IPS DF 6.9 (cell line): ENCODE measurements around the gene MICU1.
A peak's percentile ranks its signal among the peaks of the same experiment; 100 is the strongest.

Experiments used
- DNase-seq: peaks from one replicate; pipeline ENCODE4 v3.0.0-alpha.2; 2013; ENCODE audit warnings: low read depth, low spot score
- H3K27ac ChIP-seq: one replicate; pipeline ENCODE4 v1.5.1; 2013; ENCODE audit warnings: low read length, control low read depth
- H3K27me3 ChIP-seq: 2 replicates; pipeline ENCODE4 v1.6.1; 2013; ENCODE audit warnings: mild to moderate bottlenecking, low read length; ENCODE audit not compliant: control insufficient read depth, insufficient read depth
- H3K36me3 ChIP-seq: 2 replicates; pipeline ENCODE4 v1.6.1; 2013; ENCODE audit warnings: low read length; ENCODE audit not compliant: control insufficient read depth, insufficient read depth
- H3K4me1 ChIP-seq: 2 replicates; pipeline ENCODE4 v1.6.1; 2013; ENCODE audit warnings: low read length; ENCODE audit not compliant: control insufficient read depth, insufficient read depth
- H3K4me3 ChIP-seq: 2 replicates; pipeline ENCODE4 v1.5.1; 2013; ENCODE audit warnings: mild to moderate bottlenecking, low read length
- H3K9me3 ChIP-seq: 2 replicates; pipeline ENCODE4 v1.6.1; 2013; ENCODE audit warnings: low read length, inconsistent platforms; ENCODE audit not compliant: control insufficient read depth, insufficient read depth
- WGBS: extraction: QIAGEN DNeasy Blood & Tissue Kit; methylation state at CpG from one replicate; pipeline ENCODE4 v1.1.7; 2013; ENCODE audit warnings: mixed read lengths, missing lambda C conversion rate; ENCODE audit not compliant: insufficient read length, insufficient coverage; 5-methylcytosine and 5-hydroxymethylcytosine counted together

Gene MICU1

DNA sequence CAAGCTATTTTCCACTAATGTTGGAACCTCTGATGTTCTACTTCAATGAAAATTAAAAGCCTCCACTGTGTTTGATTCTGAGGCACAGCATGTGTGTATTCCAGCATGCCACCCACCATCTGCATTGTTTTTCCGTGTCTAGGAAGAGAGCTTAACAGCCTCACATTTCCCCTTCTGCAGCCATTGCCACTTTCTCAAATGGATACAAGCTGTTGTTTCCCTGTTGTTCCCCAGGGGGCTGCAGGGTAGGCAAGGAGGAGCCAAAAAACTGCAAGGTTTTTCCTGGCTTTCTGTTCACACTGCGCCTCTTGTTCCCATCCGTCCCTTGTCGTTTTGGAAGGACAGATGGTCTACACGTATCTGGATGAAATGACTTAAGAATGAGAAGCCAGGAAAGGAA, 198.9 kb downstream of the MICU1 start:
- Histone ChIP-seq H3K27ac (no peak overlapping the region), H3K36me3 (no peaks in the 10 kb centered on the region), H3K9me3 (no peaks in the 10 kb centered on the region), H3K4me1 (no peaks in the 10 kb centered on the region), H3K4me3 (no peak overlapping the region), H3K27me3 (no peaks in the 10 kb centered on the region)
- no CpG with 5 or more reads among the region's 5 CpGs for whole genome bisulfite sequencing
- peak; percentile 22 for DNase-seq

DNA sequence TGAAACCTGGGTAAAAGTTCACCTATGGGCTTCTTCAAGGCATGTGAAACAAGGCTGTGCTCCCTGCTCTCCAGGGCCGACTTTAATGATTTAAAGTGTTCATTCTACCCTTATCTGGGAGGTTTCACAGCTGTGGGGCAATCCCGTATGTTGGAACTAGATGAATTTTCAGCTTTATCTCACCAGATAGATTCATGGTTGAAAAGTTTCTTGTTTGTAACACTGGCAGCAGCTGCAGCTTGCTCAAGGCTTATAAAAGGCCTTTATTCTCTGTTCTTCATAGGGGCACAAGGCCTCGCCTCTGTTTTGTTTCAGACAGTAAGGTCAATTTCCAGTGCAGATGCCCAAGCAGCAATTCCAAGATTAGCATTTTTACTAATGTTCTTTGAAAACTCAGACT, 200.7 kb downstream of the MICU1 start:
- no peaks in the 10 kb centered on the region for H3K27me3 ChIP-seq

DNA sequence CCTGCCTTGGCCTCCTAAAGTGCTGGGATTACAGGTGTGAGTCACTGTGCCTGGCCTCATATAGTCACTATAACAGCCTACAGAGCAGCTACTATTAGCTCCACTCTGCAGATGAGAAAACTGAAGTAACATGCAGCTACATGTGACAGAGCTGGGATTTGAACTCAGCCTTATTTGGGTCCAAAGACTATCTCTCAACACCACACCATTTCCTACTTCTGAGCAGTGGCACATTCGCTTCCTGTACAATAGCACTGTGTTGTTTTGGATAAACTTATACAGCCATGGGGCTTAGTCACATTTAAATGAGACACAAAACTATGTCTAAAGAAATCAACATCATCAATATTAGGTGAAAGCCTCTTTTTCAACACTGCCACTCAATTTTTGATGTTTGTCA, 201.3 kb downstream of the MICU1 start:
- no peaks in the 10 kb centered on the region for H3K36me3 ChIP-seq
- H3K27ac ChIP-seq, result no peak overlapping the region
- no peaks in the 10 kb centered on the region for H3K27me3 ChIP-seq
- peaks cover 1% of the 10 kb centered on the region; the same call in 1 of the 2 replicates for H3K4me1 ChIP-seq
- WGBS, result no CpG with 5 or more reads among the region's 1 CpG
- no peak for DNase-seq
- H3K4me3 ChIP-seq, result no peak overlapping the region
- no peaks in the 10 kb centered on the region for H3K9me3 ChIP-seq

More for the DNA sequence above, 200.7 kb downstream of the MICU1 start:
- H3K9me3 ChIP-seq, result no peaks in the 10 kb centered on the region
- no peak overlapping the region for H3K27ac ChIP-seq
- H3K4me1 ChIP-seq, result peaks cover 1% of the 10 kb centered on the region; the same call in 1 of the 2 replicates
- H3K4me3 ChIP-seq, result no peak overlapping the region
- WGBS, result no CpG with 5 or more reads among the region's 3 CpGs
- DNase-seq, result no peak
- H3K36me3 ChIP-seq, result no peaks in the 10 kb centered on the region

DNA sequence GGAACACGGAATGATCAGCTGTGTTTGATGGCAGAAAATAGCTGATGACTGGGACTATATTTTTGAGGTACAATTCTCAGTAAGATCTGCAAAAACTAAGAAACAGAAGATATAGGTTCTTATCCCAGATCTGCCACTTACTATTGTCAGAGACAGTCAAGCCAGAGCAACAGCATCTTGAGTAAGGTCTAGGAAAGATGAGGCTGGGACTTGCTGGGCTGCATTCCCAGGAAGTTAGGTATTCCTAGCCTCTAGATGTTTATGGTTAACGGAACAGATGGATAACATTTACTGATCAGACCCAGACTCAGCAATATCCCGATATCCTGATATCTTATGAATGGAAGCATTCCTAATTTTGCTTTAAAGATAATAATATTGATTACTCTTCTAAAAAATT, 202.5 kb downstream of the MICU1 start:
- Histone ChIP-seq H3K9me3 (no peaks in the 10 kb centered on the region), H3K4me1 (peaks cover 1% of the 10 kb centered on the region; the same call in 1 of the 2 replicates), H3K36me3 (no peaks in the 10 kb centered on the region), H3K27ac (no peak overlapping the region), H3K27me3 (no peaks in the 10 kb centered on the region), H3K4me3 (no peak overlapping the region)
- no CpG with 5 or more reads among the region's 3 CpGs for WGBS
- DNase-seq, result no peak

DNA sequence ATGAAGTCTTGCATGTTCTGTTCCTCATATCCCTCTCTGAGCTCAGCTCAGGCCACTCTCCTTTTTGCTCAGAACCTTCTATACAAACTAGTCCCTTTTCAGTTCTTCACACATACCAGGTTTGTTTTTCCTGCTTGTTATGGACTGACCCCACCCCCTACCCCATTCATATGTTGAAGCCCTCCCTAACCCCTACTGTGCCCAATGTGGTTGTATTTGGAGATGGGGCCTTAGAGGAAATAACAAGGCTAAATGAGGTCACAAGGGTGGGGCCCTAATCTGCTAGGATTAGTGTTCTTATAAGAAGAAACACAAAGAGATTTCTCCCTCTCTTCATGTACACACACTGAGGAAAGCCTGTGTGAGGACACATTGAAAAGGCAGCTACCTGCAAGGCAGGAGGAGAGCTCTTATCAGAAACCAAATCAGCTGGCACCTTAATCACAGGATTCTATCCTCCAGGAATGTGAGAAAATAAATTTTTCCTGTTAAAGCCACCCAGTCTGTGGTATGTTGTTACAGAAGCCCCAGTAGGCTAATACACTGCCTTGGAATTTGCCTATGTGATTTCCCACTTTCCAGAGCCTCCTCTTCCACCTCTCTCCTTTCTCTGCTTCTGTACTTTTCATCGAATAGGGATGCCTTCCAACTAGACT, 203.9 kb downstream of the MICU1 start:
- no peaks in the 10 kb centered on the region for H3K27me3 ChIP-seq
- DNase-seq, result peak; percentile 29
- H3K36me3 ChIP-seq, result no peaks in the 10 kb centered on the region
- H3K4me3 ChIP-seq, result no peak overlapping the region
- peaks cover 1% of the 10 kb centered on the region; the same call in 1 of the 2 replicates for H3K4me1 ChIP-seq
- no CpG with 5 or more reads among the region's 1 CpG for WGBS
- H3K27ac ChIP-seq, result no peak overlapping the region
- no peaks in the 10 kb centered on the region for H3K9me3 ChIP-seq

DNA sequence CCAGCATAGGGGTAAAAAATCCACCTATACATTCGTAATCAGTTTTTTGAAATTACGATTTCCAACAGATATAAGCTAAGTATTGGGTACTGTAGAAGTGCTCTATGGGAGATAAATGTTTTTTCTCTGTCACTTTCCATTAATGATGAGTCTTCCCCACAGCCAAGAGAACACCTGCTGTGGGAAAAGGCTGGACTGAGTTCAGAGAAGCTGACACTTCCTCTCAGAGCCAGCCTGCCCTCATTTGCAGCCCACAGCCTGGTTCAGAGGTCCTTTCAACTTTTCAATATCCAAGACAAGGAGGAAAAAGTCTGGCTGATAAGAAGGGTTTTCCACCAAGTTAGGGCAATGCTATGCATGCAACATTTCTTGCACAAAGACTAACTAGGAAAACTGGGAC, 206.6 kb downstream of the MICU1 start:
- WGBS, result no CpG with 5 or more reads among the region's 2 CpGs
- Histone ChIP-seq H3K4me1 (peaks cover 1% of the 10 kb centered on the region; the same call in 1 of the 2 replicates), H3K36me3 (no peaks in the 10 kb centered on the region), H3K9me3 (no peaks in the 10 kb centered on the region), H3K27ac (no peak overlapping the region), H3K4me3 (no peak overlapping the region), H3K27me3 (no peaks in the 10 kb centered on the region)
- DNase-seq, result no peak

DNA sequence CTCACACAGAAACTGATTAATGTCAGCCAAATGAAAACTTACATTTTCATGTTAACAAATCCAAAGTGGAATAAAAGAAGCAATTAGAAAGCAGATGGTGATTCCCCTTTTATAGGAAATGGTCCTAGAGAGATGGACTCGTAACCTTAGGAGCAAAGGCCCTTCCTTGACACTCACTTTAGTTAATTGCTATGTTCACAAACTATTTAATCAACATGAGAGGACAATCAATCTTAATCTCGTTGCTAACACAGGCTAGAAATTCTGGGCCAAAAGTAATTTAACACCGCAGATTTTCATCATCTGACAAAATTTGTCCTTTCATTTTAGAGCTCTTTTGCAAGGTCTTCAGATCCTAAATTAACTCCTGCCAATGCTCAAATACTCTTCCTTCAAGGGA, 207.2 kb downstream of the MICU1 start:
- DNase-seq, result no peak
- H3K9me3 ChIP-seq, result no peaks in the 10 kb centered on the region
- no peak overlapping the region for H3K27ac ChIP-seq
- H3K4me1 ChIP-seq, result peaks cover 1% of the 10 kb centered on the region; the same call in 1 of the 2 replicates
- no CpG with 5 or more reads among the region's 3 CpGs for WGBS
- no peaks in the 10 kb centered on the region for H3K36me3 ChIP-seq
- no peaks in the 10 kb centered on the region for H3K27me3 ChIP-seq
- H3K4me3 ChIP-seq, result no peak overlapping the region

DNA sequence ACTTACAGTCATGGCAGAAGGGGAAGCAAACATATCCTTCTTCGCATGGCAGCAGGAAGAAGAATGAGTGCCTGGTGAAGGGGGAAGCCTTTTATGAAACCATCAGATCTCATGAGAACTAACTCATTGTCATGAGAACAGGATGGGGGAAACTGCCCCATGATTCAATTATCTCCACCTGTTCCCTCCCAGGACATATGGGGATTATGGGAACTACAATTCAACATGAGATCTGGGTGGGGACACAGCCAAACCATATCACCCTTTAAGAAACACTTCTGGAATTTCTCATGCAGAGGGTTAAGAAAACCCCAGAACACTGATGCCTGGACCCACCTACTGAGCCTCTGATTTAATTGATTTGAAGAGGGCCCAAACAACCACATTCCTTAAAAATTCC, 207.9 kb downstream of the MICU1 start:
- peaks cover 1% of the 10 kb centered on the region; the same call in 1 of the 2 replicates for H3K4me1 ChIP-seq
- H3K36me3 ChIP-seq, result no peaks in the 10 kb centered on the region
- no peak overlapping the region for H3K27ac ChIP-seq
- DNase-seq, result no peak
- no peaks in the 10 kb centered on the region for H3K27me3 ChIP-seq
- H3K4me3 ChIP-seq, result no peak overlapping the region
- WGBS, result no CpG with 5 or more reads among the region's 1 CpG
- H3K9me3 ChIP-seq, result peaks cover 2% of the 10 kb centered on the region; the same call in 1 of the 2 replicates

DNA sequence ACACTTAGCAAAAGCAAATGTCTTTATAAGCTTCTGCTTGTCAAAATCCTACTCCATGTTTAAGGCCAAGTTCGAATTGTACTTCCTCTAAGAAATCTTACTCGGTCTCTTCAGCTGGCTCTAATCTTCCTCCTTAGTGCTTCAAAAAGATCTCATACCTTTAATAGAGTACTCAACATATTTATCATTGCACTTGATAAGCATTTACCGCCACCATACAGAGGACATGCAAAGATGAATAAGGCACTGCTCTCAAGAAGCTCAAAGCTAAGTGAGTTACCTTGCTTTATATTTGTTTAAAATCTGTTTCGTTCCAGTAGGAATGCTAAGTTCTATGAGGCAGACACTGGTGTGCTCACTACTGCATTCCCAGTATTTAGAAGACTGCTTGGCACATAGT, 209.2 kb downstream of the MICU1 start:
- Histone ChIP-seq H3K27me3 (no peaks in the 10 kb centered on the region), H3K27ac (no peak overlapping the region), H3K9me3 (peaks cover 2% of the 10 kb centered on the region; the same call in 1 of the 2 replicates), H3K36me3 (no peaks in the 10 kb centered on the region), H3K4me1 (peaks cover under 1% of the 10 kb centered on the region; the same call in 1 of the 2 replicates), H3K4me3 (no peak overlapping the region)
- no peak for DNase-seq
- WGBS, result no CpG with 5 or more reads among the region's 4 CpGs

DNA sequence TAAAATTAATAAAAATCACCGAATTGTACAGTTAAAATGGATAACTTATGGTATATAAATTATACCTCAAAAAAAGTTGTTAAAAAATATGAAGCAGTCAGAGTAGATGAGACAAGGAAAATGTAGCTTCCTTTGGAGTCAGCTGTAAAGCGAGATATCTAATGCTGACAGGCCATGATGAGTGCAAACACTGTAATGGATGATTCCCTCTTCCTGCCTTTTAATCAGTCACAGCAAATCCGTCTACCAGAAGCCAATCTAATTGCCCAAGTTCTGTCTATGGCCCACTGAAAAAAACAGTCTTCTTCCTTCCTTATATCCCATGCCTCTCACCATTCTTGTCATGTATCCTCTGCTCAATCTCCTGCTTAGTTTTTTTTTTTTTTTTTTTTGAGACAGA, 211.2 kb downstream of the MICU1 start:
- DNase-seq, result no peak
- no peaks in the 10 kb centered on the region for H3K4me1 ChIP-seq
- no CpG with 5 or more reads among the region's 3 CpGs for WGBS
- no peaks in the 10 kb centered on the region for H3K36me3 ChIP-seq
- H3K27ac ChIP-seq, result no peak overlapping the region
- peaks cover 2% of the 10 kb centered on the region; the same call in 1 of the 2 replicates for H3K9me3 ChIP-seq
- H3K27me3 ChIP-seq, result no peaks in the 10 kb centered on the region
- H3K4me3 ChIP-seq, result no peak overlapping the region

DNA sequence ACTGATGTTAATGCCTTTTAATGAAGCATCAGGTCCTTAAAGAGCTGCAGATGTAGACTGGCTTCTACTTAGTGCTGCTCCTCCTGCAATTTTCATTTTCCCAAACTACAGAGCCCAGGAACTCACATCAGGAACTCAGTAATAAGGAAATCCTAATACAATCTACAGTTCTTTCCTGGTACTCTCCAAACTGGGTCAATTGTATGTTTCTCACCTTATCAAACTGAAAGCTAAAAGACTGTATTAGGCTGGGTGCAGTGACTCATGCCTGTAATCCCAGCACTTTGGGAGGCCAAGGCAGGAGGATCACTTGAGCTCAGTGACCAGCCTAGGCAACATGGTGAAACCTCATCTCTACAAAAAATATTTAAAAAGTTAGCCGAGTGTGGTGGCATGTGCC, 216.7 kb downstream of the MICU1 start:
- H3K27me3 ChIP-seq, result no peaks in the 10 kb centered on the region
- H3K4me1 ChIP-seq, result no peaks in the 10 kb centered on the region
- no peak overlapping the region for H3K27ac ChIP-seq
- peaks cover 2% of the 10 kb centered on the region; the same call in 1 of the 2 replicates for H3K9me3 ChIP-seq
- H3K4me3 ChIP-seq, result no peak overlapping the region
- DNase-seq, result no peak
- WGBS, result no CpG with 5 or more reads among the region's 1 CpG
- H3K36me3 ChIP-seq, result no peaks in the 10 kb centered on the region
